ENCODE measurements around the gene L1TD1. TPM values are rescaled to one million over a fixed set of nuclear protein-coding genes. Genes with fewer than 3 reads are reported as not detected.

The L1TD1 gene
- total and polyA plus RNA-seq, 2 donors (not counting 1 experiment from before 2014, with no cell fraction given) = 0.17 TPM; not detected in 1

DNA sequence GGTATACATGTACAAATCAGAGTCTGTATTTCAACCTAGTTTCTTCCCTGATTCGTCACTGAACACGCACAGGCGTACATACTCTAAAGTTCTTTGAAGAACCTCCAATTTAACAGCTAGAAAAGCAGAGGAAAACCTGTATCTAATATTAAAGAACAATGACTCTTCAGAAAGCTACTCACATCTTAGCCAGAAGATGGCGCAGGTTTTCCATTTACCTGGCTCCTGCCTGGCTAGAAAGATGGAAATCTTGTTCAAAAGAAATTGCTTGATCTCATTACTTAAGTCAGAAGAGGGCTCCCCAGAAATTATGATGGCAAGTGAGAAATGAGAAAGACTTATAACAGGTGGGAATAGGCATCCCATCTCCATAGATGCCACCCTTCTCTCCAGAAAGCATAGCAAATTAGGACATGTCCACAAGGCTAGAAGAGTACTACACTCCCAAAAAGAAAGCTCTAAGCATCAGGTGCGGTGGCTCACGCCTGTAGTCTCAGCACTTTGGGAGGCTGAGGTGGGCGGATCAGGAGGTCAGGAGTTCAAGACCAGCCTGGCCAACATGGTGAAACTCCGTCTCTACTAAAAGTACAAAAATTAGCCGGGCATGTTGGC, 19.0 kb upstream of the L1TD1 start:
- TF ChIP-seq, protein P1, sequence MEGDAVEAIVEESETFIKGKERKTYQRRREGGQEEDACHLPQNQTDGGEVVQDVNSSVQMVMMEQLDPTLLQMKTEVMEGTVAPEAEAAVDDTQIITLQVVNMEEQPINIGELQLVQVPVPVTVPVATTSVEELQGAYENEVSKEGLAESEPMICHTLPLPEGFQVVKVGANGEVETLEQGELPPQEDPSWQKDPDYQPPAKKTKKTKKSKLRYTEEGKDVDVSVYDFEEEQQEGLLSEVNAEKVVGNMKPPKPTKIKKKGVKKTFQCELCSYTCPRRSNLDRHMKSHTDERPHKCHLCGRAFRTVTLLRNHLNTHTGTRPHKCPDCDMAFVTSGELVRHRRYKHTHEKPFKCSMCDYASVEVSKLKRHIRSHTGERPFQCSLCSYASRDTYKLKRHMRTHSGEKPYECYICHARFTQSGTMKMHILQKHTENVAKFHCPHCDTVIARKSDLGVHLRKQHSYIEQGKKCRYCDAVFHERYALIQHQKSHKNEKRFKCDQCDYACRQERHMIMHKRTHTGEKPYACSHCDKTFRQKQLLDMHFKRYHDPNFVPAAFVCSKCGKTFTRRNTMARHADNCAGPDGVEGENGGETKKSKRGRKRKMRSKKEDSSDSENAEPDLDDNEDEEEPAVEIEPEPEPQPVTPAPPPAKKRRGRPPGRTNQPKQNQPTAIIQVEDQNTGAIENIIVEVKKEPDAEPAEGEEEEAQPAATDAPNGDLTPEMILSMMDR (conservative IDR thresholded peaks at IDR 0.05 in 1 of 2, IDR thresholded peaks at IDR 0.05 in 1 of 2; ENCODE audit: low read depth in 1 of 2, low read length in 2 of 2) = peak; percentile 66 to 76
- no peak for TF ChIP-seq EZH2 (IDR thresholded peaks at IDR 0.05; ENCODE audit: low read length, missing control alignments)
- no peak overlapping the region for H3K9ac ChIP-seq (ENCODE audit: insufficient read depth, low read length)
- H3K27ac ChIP-seq (ENCODE audit: insufficient read depth, low read length) = no peak overlapping the region
- no peaks in the 10 kb centered on the region for H3K36me3 ChIP-seq (ENCODE audit: control insufficient read depth, insufficient read depth, low read length)
- no peak overlapping the region for H2AFZ ChIP-seq (ENCODE audit: low read length)
- H3K9me3 ChIP-seq (ENCODE audit: control insufficient read depth, insufficient read depth, low read depth, low read length) = no peaks in the 10 kb centered on the region
- no peaks in the 10 kb centered on the region for H3K4me1 ChIP-seq (ENCODE audit: control insufficient read depth, extremely low read depth, insufficient read depth, low read length)
- no peak overlapping the region for H3K4me2 ChIP-seq (ENCODE audit: extremely low read depth, insufficient read depth, low read length)
- H3K79me2 ChIP-seq (ENCODE audit: control insufficient read depth, insufficient read depth, low read length) = no peaks in the 10 kb centered on the region
- peak; percentile 27 to 65 for DNase-seq (ENCODE audit: low read depth in 2 of 2)
- H4K20me1 ChIP-seq (ENCODE audit: control insufficient read depth, extremely low read depth, insufficient read depth, low read length) = no peaks in the 10 kb centered on the region
- no peak overlapping the region for H3K4me3 ChIP-seq (replicated peaks in 1 of 4; ENCODE audit: control extremely low read depth in 1 of 4, insufficient read depth in 1 of 4, low read depth in 3 of 4, low read length in 4 of 4)
- H3K27me3 ChIP-seq (ENCODE audit: control insufficient read depth, insufficient read depth, low read length) = no peaks in the 10 kb centered on the region

DNA sequence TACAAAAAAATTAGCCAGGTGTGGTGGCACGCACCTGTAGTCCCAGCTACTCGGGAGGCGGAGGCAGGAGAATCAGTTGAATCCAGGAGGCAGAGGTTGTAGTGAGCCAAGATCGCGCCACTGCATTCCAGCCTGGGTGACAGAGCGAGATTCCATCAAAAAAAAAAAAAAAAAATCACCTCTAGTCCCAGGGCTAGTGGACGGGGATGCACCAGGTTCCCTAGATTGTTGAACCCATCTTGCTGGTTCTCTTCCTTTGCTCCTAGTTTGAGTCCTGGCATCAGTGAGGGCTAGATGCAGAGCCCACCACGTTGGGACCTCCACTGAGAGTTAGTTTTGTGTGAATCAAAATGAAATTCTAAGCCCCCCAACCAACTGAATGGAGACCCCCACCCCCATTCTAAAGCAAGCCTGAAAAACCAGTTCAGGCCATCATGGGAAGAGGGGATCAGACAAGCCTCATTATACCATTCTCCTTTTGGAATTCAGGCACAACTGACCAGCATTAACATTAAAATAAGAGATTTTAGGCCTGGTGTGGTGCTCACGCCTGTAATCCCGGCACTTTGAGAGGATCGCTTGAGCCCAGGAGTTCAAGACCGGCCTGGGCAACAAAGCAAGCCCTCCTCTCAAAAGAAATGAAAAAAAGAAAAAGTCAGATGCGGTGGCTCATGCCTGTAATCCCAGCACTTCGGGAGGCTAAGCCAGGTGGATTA, 17.9 kb upstream of the L1TD1 start:
- Histone ChIP-seq H3K27ac (ENCODE audit: insufficient read depth, low read length) (no peak overlapping the region), H3K4me3 (replicated peaks in 1 of 4; ENCODE audit: control extremely low read depth in 1 of 4, insufficient read depth in 1 of 4, low read depth in 3 of 4, low read length in 4 of 4) (no peak overlapping the region), H3K27me3 (ENCODE audit: control insufficient read depth, insufficient read depth, low read length) (no peaks in the 10 kb centered on the region), H3K9me3 (ENCODE audit: control insufficient read depth, insufficient read depth, low read depth, low read length) (no peaks in the 10 kb centered on the region), H4K20me1 (ENCODE audit: control insufficient read depth, extremely low read depth, insufficient read depth, low read length) (no peaks in the 10 kb centered on the region), H3K79me2 (ENCODE audit: control insufficient read depth, insufficient read depth, low read length) (no peaks in the 10 kb centered on the region), H3K9ac (ENCODE audit: insufficient read depth, low read length) (no peak overlapping the region), H2AFZ (ENCODE audit: low read length) (no peak overlapping the region), H3K36me3 (ENCODE audit: control insufficient read depth, insufficient read depth, low read length) (no peaks in the 10 kb centered on the region), H3K4me2 (ENCODE audit: extremely low read depth, insufficient read depth, low read length) (no peak overlapping the region), H3K4me1 (ENCODE audit: control insufficient read depth, extremely low read depth, insufficient read depth, low read length) (no peaks in the 10 kb centered on the region)
- no peak for TF ChIP-seq EZH2 (IDR thresholded peaks at IDR 0.05; ENCODE audit: low read length, missing control alignments)
- TF ChIP-seq, protein P1 (conservative IDR thresholded peaks at IDR 0.05 in 1 of 2, IDR thresholded peaks at IDR 0.05 in 1 of 2; ENCODE audit: low read depth in 1 of 2, low read length in 2 of 2) = no peak
- DNase-seq (ENCODE audit: low read depth in 2 of 2) = no peak

DNA sequence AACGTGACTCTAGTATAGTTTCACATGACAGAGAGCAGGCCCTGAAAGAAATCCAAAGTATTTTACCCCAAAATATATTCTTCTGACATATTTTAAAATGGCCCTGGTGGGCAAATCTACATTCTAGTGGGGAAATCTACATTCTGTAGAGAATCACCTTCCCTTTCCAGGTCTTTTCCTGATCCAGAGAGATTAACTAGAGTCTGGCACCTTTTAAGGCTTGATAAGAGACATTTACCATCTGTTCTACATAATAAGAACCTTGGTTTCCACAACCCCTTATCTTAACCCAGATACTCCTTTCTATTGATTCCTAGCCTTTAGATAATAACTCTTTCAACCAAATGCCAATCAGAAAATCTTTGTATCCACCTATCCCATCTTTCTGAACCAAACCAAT, 17.0 kb upstream of the L1TD1 start:
- DNase-seq (ENCODE audit: low read depth in 2 of 2) = no peak
- no peaks in the 10 kb centered on the region for H4K20me1 ChIP-seq (ENCODE audit: control insufficient read depth, extremely low read depth, insufficient read depth, low read length)
- H2AFZ ChIP-seq (ENCODE audit: low read length) = no peak overlapping the region
- no peaks in the 10 kb centered on the region for H3K9me3 ChIP-seq (ENCODE audit: control insufficient read depth, insufficient read depth, low read depth, low read length)
- no peaks in the 10 kb centered on the region for H3K4me1 ChIP-seq (ENCODE audit: control insufficient read depth, extremely low read depth, insufficient read depth, low read length)
- no peaks in the 10 kb centered on the region for H3K79me2 ChIP-seq (ENCODE audit: control insufficient read depth, insufficient read depth, low read length)
- H3K36me3 ChIP-seq (ENCODE audit: control insufficient read depth, insufficient read depth, low read length) = no peaks in the 10 kb centered on the region
- no peak for TF ChIP-seq EZH2 (IDR thresholded peaks at IDR 0.05; ENCODE audit: low read length, missing control alignments)
- TF ChIP-seq, protein P1 (conservative IDR thresholded peaks at IDR 0.05 in 1 of 2, IDR thresholded peaks at IDR 0.05 in 1 of 2; ENCODE audit: low read depth in 1 of 2, low read length in 2 of 2) = no peak
- no peaks in the 10 kb centered on the region for H3K27me3 ChIP-seq (ENCODE audit: control insufficient read depth, insufficient read depth, low read length)
- H3K9ac ChIP-seq (ENCODE audit: insufficient read depth, low read length) = no peak overlapping the region
- H3K27ac ChIP-seq (ENCODE audit: insufficient read depth, low read length) = no peak overlapping the region
- H3K4me2 ChIP-seq (ENCODE audit: extremely low read depth, insufficient read depth, low read length) = no peak overlapping the region
- H3K4me3 ChIP-seq (replicated peaks in 1 of 4; ENCODE audit: control extremely low read depth in 1 of 4, insufficient read depth in 1 of 4, low read depth in 3 of 4, low read length in 4 of 4) = no peak overlapping the region

Data from fibroblast of lung (primary cell).